Measurements from ENCODE around the gene DHODH.

- TF ChIP-seq CTCF (IDR thresholded peaks at IDR 0.05) = no peak
- no peak for TF ChIP-seq POLR2AphosphoS5 (IDR thresholded peaks at IDR 0.05)
- no peak for TF ChIP-seq POLR2A (IDR thresholded peaks at IDR 0.05)
- TF ChIP-seq EP300 (IDR thresholded peaks at IDR 0.05; ENCODE audit: low read depth) = no peak
Observed at GRCh38 chr16:71985262-71985974, 23.1 kb upstream of the DHODH start.

All from transverse colon (tissue), 4 donors.